ENCODE data around the gene F11.
"Not testable (repeated sequence)": the region's sequence is repeated elsewhere in the genome, so short reads cannot be mapped to it uniquely, and the experiment has no call there.

- TF ChIP-seq CTCF, EZH2phosphoT487, EZH2 (IDR thresholded peaks at IDR 0.05): not testable (repeated sequence)
Measured at GRCh38 chr4:186242031-186242430, 24.0 kb upstream of the F11 start.
